Loucy (cell line): ENCODE data around the gene PINK1.

Experiments used
- H2AFZ ChIP-seq: fragments of 200-600 bp; sonication (generic); 2 replicates; pipeline ENCODE4 v1.6.0; 2016; ENCODE audit warnings: antibody characterized with exemption, mild to moderate bottlenecking, low read length, moderate library complexity
- H3F3A ChIP-seq: fragments of 200-600 bp; 2 replicates; pipeline ENCODE4 v1.6.0; 2016; ENCODE audit warnings: antibody characterized with exemption, low read depth, mild to moderate bottlenecking
- H3K27me3 ChIP-seq: fragments of 200-600 bp; sonication (generic); 2 replicates; pipeline ENCODE4 v1.6.1; 2014; ENCODE audit warnings: low read length, mild to moderate bottlenecking; ENCODE audit not compliant: insufficient read depth, poor library complexity, severe bottlenecking
- H3K36me3 ChIP-seq: fragments of 200-600 bp; sonication (generic); 2 replicates; pipeline ENCODE4 v1.6.1; 2016; ENCODE audit warnings: low read length; ENCODE audit not compliant: insufficient read depth
- H3K4me1 ChIP-seq: fragments of 200-600 bp; sonication (generic); 2 replicates; pipeline ENCODE4 v1.5.1; 2014; ENCODE audit warnings: low read length, mild to moderate bottlenecking; ENCODE audit not compliant: insufficient read depth, poor library complexity, severe bottlenecking
- H3K4me2 ChIP-seq: fragments of 200-600 bp; sonication (generic); 2 replicates; pipeline ENCODE4 v1.6.0; 2014; ENCODE audit warnings: antibody characterized with exemption, low read length, low read depth, mild to moderate bottlenecking; ENCODE audit not compliant: poor library complexity, severe bottlenecking
- H3K4me3 ChIP-seq: fragments of 200-600 bp; sonication (generic); 2 replicates; pipeline ENCODE4 v1.5.1; 2014; ENCODE audit warnings: low read length, mild to moderate bottlenecking, mixed read lengths; ENCODE audit not compliant: poor library complexity, severe bottlenecking
- H3K79me2 ChIP-seq: fragments of 200-600 bp; sonication (generic); 2 replicates; pipeline ENCODE4 v1.6.1; 2014; ENCODE audit warnings: low read length; ENCODE audit not compliant: insufficient read depth
- H3K9ac ChIP-seq: fragments of 200-600 bp; sonication (generic); 2 replicates; pipeline ENCODE4 v1.6.0; 2014; ENCODE audit warnings: mild to moderate bottlenecking, low read depth, low read length, moderate library complexity; ENCODE audit not compliant: poor library complexity, severe bottlenecking
- H3K9me2 ChIP-seq: fragments of 200-600 bp; sonication (generic); replicated peaks from 2 replicates; pipeline ENCODE4 v1.6.1; 2016; ENCODE audit warnings: low read depth, low read length, mixed read lengths
- H3K9me3 ChIP-seq: fragments of 200-600 bp; sonication (generic); 2 replicates; pipeline ENCODE4 v1.6.1; 2014; ENCODE audit warnings: mild to moderate bottlenecking, antibody characterized with exemption, low read length, low read depth; ENCODE audit not compliant: insufficient read depth
- H4K20me1 ChIP-seq: fragments of 200-600 bp; sonication (generic); 2 replicates; pipeline ENCODE4 v1.6.0; 2014; ENCODE audit warnings: antibody characterized with exemption, low read length, mild to moderate bottlenecking; ENCODE audit not compliant: insufficient read depth, poor library complexity, severe bottlenecking
- CTCF ChIP-seq: fragments of 200-600 bp; sonication (generic); conservative IDR thresholded peaks from 2 replicates; pipeline ENCODE4 v1.5.1; 2014; ENCODE audit warnings: mild to moderate bottlenecking, antibody characterized with exemption, low read length
- EZH2phosphoT487 ChIP-seq: fragments of 200-600 bp; IDR thresholded peaks from 2 replicates; pipeline ENCODE4 v1.6.1; 2018; ENCODE audit warnings: antibody characterized with exemption, mild to moderate bottlenecking, moderate library complexity, borderline replicate concordance

Gene PINK1

GRCh38 chr1:20625176-20626097 lies 7.8 kb upstream of the PINK1 start:
- no peaks in the 10 kb centered on the region for H3K9me2 ChIP-seq
- H3K4me3 ChIP-seq: no peak overlapping the region
- TF ChIP-seq CTCF (no peak), EZH2phosphoT487 (no peak)
- H3K9me3 ChIP-seq: 0 out of 2 replicates have a peak, but pooled peaks cover 3% of the 10 kb centered on the region
- H3K36me3 ChIP-seq: no peaks in the 10 kb centered on the region
- no peak overlapping the region for H3K9ac ChIP-seq
- H3K4me1 ChIP-seq: no peaks in the 10 kb centered on the region
- H2AFZ ChIP-seq: no peak overlapping the region
- H3K27me3 ChIP-seq: no peaks in the 10 kb centered on the region
- H3F3A ChIP-seq: no peaks in the 10 kb centered on the region
- no peak overlapping the region for H3K4me2 ChIP-seq
- no peaks in the 10 kb centered on the region for H4K20me1 ChIP-seq
- no peaks in the 10 kb centered on the region for H3K79me2 ChIP-seq

DNA sequence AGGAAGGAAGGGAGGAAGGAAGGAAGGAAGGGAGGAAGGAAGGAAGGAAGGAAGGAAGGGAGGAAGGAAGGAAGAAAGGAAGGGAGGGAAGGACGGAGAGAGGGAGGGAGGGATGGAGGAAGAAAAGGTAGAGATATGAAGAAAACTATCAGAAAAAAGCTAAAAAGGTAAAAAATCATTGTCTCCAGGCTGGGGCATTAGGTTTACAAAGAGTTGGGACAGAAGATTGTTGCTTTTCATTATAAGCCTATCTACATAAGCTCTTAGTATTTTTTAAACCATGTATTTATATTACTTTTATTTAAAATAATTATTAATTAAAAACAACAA lies 7.2 kb upstream of the PINK1 start:
- no peak overlapping the region for H2AFZ ChIP-seq
- H3K36me3 ChIP-seq: no peaks in the 10 kb centered on the region
- H3K9ac ChIP-seq: no peak overlapping the region
- H3K9me3 ChIP-seq: 0 out of 2 replicates have a peak, but pooled peaks cover 3% of the 10 kb centered on the region
- no peaks in the 10 kb centered on the region for H4K20me1 ChIP-seq
- H3K27me3 ChIP-seq: no peaks in the 10 kb centered on the region
- H3K9me2 ChIP-seq: no peaks in the 10 kb centered on the region
- no peak overlapping the region for H3K4me3 ChIP-seq
- no peaks in the 10 kb centered on the region for H3K79me2 ChIP-seq
- no peaks in the 10 kb centered on the region for H3F3A ChIP-seq
- no peak for TF ChIP-seq EZH2phosphoT487
- TF ChIP-seq CTCF: no peak
- H3K4me2 ChIP-seq: no peak overlapping the region
- no peaks in the 10 kb centered on the region for H3K4me1 ChIP-seq

GRCh38 chr1:20626524-20626923 lies 6.7 kb upstream of the PINK1 start:
- Histone ChIP-seq H2AFZ (no peak overlapping the region), H3K4me2 (no peak overlapping the region), H3K4me1 (no peaks in the 10 kb centered on the region), H3K79me2 (no peaks in the 10 kb centered on the region), H3K36me3 (no peaks in the 10 kb centered on the region), H3K27me3 (no peaks in the 10 kb centered on the region), H3F3A (no peaks in the 10 kb centered on the region), H3K9me3 (0 out of 2 replicates have a peak, but pooled peaks cover 3% of the 10 kb centered on the region), H3K9me2 (no peaks in the 10 kb centered on the region), H3K9ac (no peak overlapping the region), H4K20me1 (no peaks in the 10 kb centered on the region), H3K4me3 (no peak overlapping the region)
- TF ChIP-seq CTCF (no peak), EZH2phosphoT487 (no peak)
